Breast epithelium (tissue), 3 donors: ENCODE results near the gene COL26A1.

ENCODE experiments used
- POLR2A ChIP-seq: fragments of 450-650 bp; IDR thresholded peaks from one replicate; pipeline ENCODE4 v1.6.1; 2016; ENCODE audit warnings: antibody characterized with exemption, mild to moderate bottlenecking, moderate library complexity
- POLR2AphosphoS5 ChIP-seq, 3 donors: sonication (generic); formaldehyde crosslinking; IDR thresholded peaks; one replicate each; pipeline ENCODE4 v1.6.1; 2017; ENCODE audit warnings: antibody characterized with exemption in 3 of 3
- TF ChIP-seq, protein P1 (sequence below), 3 donors: fragments of 450-650 bp; IDR thresholded peaks; one replicate each; pipeline ENCODE4 v1.5.1; 2016 to 2017; ENCODE audit warnings: antibody characterized with exemption in 3 of 3, mild to moderate bottlenecking in 3 of 3, moderate library complexity in 3 of 3

DNA sequence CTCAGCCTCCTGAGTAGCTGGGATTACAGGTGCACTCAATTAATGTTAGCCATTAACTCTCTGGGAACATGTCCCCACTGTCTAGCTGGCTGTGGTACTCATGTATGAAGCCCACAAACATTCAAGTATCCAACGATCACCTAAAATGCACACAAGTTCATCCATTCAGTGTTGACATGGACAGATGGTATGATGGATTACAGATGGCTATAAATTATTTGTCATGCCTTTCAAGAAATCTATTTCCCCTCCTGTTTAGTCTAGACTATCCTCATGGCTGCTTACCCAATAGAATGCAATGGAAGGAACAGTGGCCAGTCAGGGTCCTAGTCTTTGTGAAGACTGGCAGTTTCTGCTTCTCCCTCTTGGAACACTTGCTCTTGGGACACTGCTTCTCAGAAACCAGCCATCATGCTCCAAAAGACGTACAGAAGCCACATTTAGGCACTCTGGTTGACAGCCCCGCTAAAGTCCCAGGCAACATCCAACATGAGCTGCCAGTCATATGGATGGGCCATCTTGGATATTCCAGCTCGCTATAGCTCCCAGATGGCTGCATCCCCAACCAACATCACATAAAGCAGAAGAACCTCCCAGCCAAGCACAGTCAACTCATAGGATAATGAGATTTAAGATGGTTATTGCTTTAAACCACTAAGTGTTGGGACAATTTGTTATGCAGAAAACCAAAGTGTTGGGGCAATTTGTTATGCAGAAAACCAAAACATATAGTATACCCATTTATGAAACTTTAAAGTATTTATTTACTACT is 233.3 kb downstream of the COL26A1 start:
- TF ChIP-seq, protein P1, sequence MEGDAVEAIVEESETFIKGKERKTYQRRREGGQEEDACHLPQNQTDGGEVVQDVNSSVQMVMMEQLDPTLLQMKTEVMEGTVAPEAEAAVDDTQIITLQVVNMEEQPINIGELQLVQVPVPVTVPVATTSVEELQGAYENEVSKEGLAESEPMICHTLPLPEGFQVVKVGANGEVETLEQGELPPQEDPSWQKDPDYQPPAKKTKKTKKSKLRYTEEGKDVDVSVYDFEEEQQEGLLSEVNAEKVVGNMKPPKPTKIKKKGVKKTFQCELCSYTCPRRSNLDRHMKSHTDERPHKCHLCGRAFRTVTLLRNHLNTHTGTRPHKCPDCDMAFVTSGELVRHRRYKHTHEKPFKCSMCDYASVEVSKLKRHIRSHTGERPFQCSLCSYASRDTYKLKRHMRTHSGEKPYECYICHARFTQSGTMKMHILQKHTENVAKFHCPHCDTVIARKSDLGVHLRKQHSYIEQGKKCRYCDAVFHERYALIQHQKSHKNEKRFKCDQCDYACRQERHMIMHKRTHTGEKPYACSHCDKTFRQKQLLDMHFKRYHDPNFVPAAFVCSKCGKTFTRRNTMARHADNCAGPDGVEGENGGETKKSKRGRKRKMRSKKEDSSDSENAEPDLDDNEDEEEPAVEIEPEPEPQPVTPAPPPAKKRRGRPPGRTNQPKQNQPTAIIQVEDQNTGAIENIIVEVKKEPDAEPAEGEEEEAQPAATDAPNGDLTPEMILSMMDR (IDR thresholded peaks at IDR 0.05), result no peak
- no peak for TF ChIP-seq POLR2AphosphoS5 (IDR thresholded peaks at IDR 0.05)
- TF ChIP-seq POLR2A, result no peak
